Common myeloid progenitor, CD34-positive (primary cell): Measurements from ENCODE around the gene NCAPG2.
"Not testable (repeated sequence)": the region's sequence is repeated elsewhere in the genome, so short reads cannot be mapped to it uniquely, and the experiment has no call there.

Source experiments
- CTCF ChIA-PET: fragments of 350-600 bp; sonication (Branson Sonifier 250); formaldehyde crosslinking; loops from one replicate; lab custom pipeline; 2021; ENCODE audit warnings: antibody characterized with exemption; lab: Charles Lee
- POLR2A ChIA-PET: fragments of 350-600 bp; sonication (Branson Sonifier 250); formaldehyde crosslinking; loops from one replicate; lab custom pipeline; 2021; ENCODE audit warnings: antibody characterized with exemption; lab: Charles Lee
- DNase-seq, 3 donors: peaks; one replicate each; pipeline versions ENCODE4 v3.0.0 to v3.0.0-alpha.2; 2013
- H3K27ac ChIP-seq, 2 experiments: 1 replicate in 1 of 2; 2 replicates in 1 of 2; pipeline ENCODE4 v1.7.0; 2013; ENCODE audit warnings: inconsistent platforms in 2 of 2, low read length in 2 of 2, mild to moderate bottlenecking in 2 of 2, low read depth in 1 of 2, moderate library complexity in 1 of 2; ENCODE audit not compliant: severe bottlenecking in 2 of 2, insufficient read depth in 1 of 2, poor library complexity in 1 of 2
- H3K27me3 ChIP-seq, 5 experiments: replicated peaks in 2 of 5; 1 replicate in 3 of 5; 2 replicates in 2 of 5; pipeline versions ENCODE4 v1.6.1 to v1.7.0; 2013; ENCODE audit warnings: low read length in 4 of 5, mild to moderate bottlenecking in 2 of 5, moderate library complexity in 2 of 5, inconsistent platforms in 1 of 5; ENCODE audit not compliant: insufficient read depth in 5 of 5, control insufficient read depth in 4 of 5
- H3K36me3 ChIP-seq, 4 experiments: 1 replicate in 2 of 4; 2 replicates in 2 of 4; pipeline versions ENCODE4 v1.6.1 to v1.7.0; 2013; ENCODE audit warnings: low read length in 3 of 4, control low read depth in 1 of 4, mild to moderate bottlenecking in 1 of 4; ENCODE audit not compliant: control insufficient read depth in 4 of 4, insufficient read depth in 4 of 4
- H3K4me1 ChIP-seq, 4 experiments: 1 replicate in 3 of 4; 2 replicates in 1 of 4; pipeline versions ENCODE4 v1.6.1 to v1.7.1; 2013; ENCODE audit warnings: low read length in 3 of 4, mild to moderate bottlenecking in 3 of 4, control low read depth in 1 of 4, inconsistent platforms in 1 of 4, moderate library complexity in 1 of 4; ENCODE audit not compliant: control insufficient read depth in 4 of 4, insufficient read depth in 4 of 4; ENCODE audit errors: control extremely low read depth in 1 of 4
- H3K4me3 ChIP-seq, 7 experiments: 1 replicate in 4 of 7; 2 replicates in 3 of 7; pipeline versions ENCODE4 v1.5.1 to v1.7.0; 2013; ENCODE audit warnings: mild to moderate bottlenecking in 7 of 7, low read length in 6 of 7, moderate library complexity in 6 of 7, inconsistent platforms in 2 of 7, low read depth in 2 of 7, control low read depth in 1 of 7; ENCODE audit not compliant: insufficient read depth in 4 of 7, control insufficient read depth in 1 of 7; ENCODE audit errors: extremely low read depth in 1 of 7
- H3K9me3 ChIP-seq, 5 experiments: 1 replicate in 4 of 5; 2 replicates in 1 of 5; pipeline versions ENCODE4 v1.6.1 to v1.7.1; 2013; ENCODE audit warnings: low read length in 4 of 5, mild to moderate bottlenecking in 2 of 5, inconsistent platforms in 1 of 5, low read depth in 1 of 5, moderate library complexity in 1 of 5; ENCODE audit not compliant: control insufficient read depth in 4 of 5, insufficient read depth in 2 of 5; ENCODE audit errors: control extremely low read depth in 1 of 5
- WGBS: methylation state at CpG from one replicate; pipeline ENCODE4 v1.1.5; 2013; ENCODE audit not compliant: insufficient coverage; 5-methylcytosine and 5-hydroxymethylcytosine counted together

Gene NCAPG2

GRCh38 chr7:158626289-158626688 lies 78.3 kb downstream of the NCAPG2 start:
- POLR2A ChIA-PET, CTCF ChIA-PET, DNase-seq, H3K4me1 ChIP-seq, H3K9me3 ChIP-seq, H3K27ac ChIP-seq, H3K4me3 ChIP-seq, H3K27me3 ChIP-seq: not testable (repeated sequence)
- 97% methylated on average over 5 of the region's 8 CpGs for WGBS
- peaks cover 4 to 23% (median 14%) of the 10 kb centered on the region in 4 experiments for H3K36me3 ChIP-seq

DNA sequence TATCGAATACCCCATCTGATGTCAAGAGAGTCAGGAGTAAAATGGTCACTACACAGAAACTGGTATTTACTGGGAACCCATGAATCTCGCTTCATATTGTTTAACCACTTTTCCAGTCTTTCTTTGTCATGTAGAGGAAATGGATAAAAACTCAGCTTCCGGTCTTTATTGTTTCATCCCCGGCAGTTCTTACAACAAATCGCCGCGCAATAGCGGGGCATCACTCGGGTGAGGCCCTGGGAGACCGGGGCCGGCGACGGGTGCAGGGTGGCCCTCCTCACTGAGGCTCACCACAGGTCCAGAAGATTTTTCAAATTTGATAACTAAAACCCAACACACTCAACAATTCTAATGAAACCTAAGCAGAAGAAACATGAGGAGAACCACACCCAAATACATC lies 81.4 kb downstream of the NCAPG2 start:
- no peaks in the 10 kb centered on the region for H3K9me3 ChIP-seq
- POLR2A ChIA-PET = no interaction called here
- H3K36me3 ChIP-seq = peaks cover 0 to 12% (median 2%) of the 10 kb centered on the region in 4 experiments
- WGBS = 97% methylated on average over 9 of the region's 13 CpGs
- no peak overlapping the region for H3K27ac ChIP-seq
- no peaks in the 10 kb centered on the region for H3K27me3 ChIP-seq
- DNase-seq = no peak
- CTCF ChIA-PET = no interaction called here
- H3K4me3 ChIP-seq = no peak overlapping the region
- H3K4me1 ChIP-seq = no peaks in the 10 kb centered on the region

DNA sequence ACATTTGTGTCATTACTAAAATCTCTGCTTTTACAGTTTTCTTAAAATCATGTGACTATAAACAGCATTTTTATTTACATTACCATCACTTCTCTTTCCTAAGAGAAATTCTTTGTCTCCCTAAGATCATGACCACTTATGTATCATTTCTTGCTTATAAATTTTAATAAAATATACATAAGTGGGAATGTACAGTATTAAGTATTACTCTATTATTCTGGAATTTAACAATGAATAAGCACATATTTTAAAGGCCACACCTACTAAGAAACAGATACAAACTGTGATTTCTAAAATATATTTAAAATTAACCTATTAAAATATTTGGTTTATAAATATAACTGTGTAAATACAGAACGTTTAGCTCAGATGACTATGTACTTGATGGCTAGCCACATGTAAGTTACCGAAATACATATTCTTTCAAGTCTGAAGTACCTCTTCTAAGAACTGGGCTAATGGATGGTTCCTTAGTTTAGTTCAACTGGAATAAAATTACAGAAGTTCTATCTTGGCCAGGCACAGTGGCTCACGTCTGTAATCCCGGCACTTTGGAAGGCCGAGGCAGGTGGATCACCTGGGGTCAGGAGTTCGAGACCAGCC lies 83.7 kb downstream of the NCAPG2 start:
- CTCF ChIA-PET = no interaction called here
- Histone ChIP-seq H3K4me3 (no peak overlapping the region), H3K27ac (no peak overlapping the region), H3K27me3 (no peaks in the 10 kb centered on the region), H3K36me3 (peaks cover 0 to 4% (median under 1%) of the 10 kb centered on the region in 4 experiments), H3K9me3 (no peaks in the 10 kb centered on the region), H3K4me1 (no peaks in the 10 kb centered on the region)
- no peak for DNase-seq
- POLR2A ChIA-PET = no interaction called here
- WGBS = 100% methylated on average over 2 of the region's 6 CpGs

DNA sequence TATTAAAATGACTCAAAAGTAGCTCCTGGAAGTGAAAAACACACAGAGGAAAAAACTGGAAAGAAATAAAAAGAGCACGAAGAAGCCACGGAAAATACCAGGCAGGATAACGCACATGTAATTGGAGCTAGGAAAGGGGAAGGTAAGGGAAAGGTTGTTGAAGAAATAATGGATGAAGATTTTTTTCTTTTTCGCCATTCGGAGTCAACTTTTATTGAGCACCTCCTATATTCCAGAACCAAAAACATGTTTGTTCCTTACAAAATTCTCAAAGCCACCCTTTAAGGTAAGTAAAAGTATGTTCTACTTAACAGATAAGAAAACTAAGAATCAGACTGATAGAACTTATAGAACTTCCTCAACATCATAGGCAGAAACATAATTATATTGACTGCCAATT lies 84.2 kb downstream of the NCAPG2 start:
- H3K9me3 ChIP-seq = no peaks in the 10 kb centered on the region
- DNase-seq = no peak

GRCh38 chr7:158618745-158619140 lies 85.9 kb downstream of the NCAPG2 start:
- Histone ChIP-seq H3K36me3 (peaks cover 0 to 4% (median under 1%) of the 10 kb centered on the region in 4 experiments), H3K27me3 (no peaks in the 10 kb centered on the region), H3K4me3 (no peak overlapping the region), H3K9me3 (no peaks in the 10 kb centered on the region), H3K4me1 (no peaks in the 10 kb centered on the region), H3K27ac (peak overlapping the region in 1 of 2 experiments; percentile 54)
- ChIA-PET POLR2A (no interaction called here), CTCF (no interaction called here)
- no peak for DNase-seq
- 100% methylated on average over 3 of the region's 4 CpGs for WGBS

More for the DNA sequence above, 84.2 kb downstream of the NCAPG2 start:
- POLR2A ChIA-PET = no interaction called here
- CTCF ChIA-PET = interaction anchor here (0.9 kb wide), 1 partner anchor 23 kb away, joined by 3 read pairs; no protein-coding TSS in a partner anchor
- H3K4me1 ChIP-seq = no peaks in the 10 kb centered on the region
- peaks cover 0 to 4% (median under 1%) of the 10 kb centered on the region in 4 experiments for H3K36me3 ChIP-seq
- no peaks in the 10 kb centered on the region for H3K27me3 ChIP-seq
- 100% methylated on average over 3 of the region's 5 CpGs for WGBS
- no peak overlapping the region for H3K4me3 ChIP-seq
- no peak overlapping the region for H3K27ac ChIP-seq

GRCh38 chr7:158617737-158618128 lies 86.9 kb downstream of the NCAPG2 start:
- Histone ChIP-seq H3K9me3 (no peaks in the 10 kb centered on the region), H3K27me3 (no peaks in the 10 kb centered on the region), H3K27ac (peak overlapping the region in 1 of 2 experiments; percentile 54), H3K4me1 (no peaks in the 10 kb centered on the region), H3K36me3 (peaks cover 0 to 9% (median under 1%) of the 10 kb centered on the region in 4 experiments), H3K4me3 (no peak overlapping the region)
- DNase-seq = no peak
- POLR2A ChIA-PET = no interaction called here
- 100% methylated on average over 2 of the region's 3 CpGs for WGBS
- CTCF ChIA-PET = no interaction called here

DNA sequence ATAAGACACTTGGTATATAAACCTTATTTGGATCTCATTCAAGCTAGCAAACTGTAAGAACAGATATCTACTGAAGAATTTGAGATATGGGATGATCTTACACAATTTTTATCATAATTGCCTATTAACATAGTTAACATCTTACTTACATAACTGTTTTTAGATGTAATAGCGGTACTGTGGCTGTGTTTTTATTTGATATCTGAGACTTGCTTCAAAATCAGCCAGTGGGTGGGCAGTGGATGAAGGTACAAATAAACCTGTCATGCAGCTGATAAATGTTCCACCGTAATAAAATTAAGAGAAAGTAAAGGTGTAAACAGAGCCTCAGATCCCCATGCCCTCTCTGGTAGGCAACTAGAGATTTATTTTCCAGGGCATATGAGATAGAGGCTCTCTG lies 88.6 kb downstream of the NCAPG2 start:
- WGBS = 100% methylated on average over 2 of the region's 2 CpGs
- no peak for DNase-seq
- CTCF ChIA-PET = no interaction called here
- Histone ChIP-seq H3K36me3 (peaks cover 0 to 10% (median under 1%) of the 10 kb centered on the region in 4 experiments), H3K9me3 (no peaks in the 10 kb centered on the region), H3K27me3 (no peaks in the 10 kb centered on the region), H3K4me3 (no peak overlapping the region), H3K4me1 (peaks cover 0 to 6% (median 1%) of the 10 kb centered on the region in 4 experiments), H3K27ac (no peak overlapping the region)
- POLR2A ChIA-PET = no interaction called here
